Measurements from ENCODE around the gene NFKBIL1. TPM values are rescaled to one million over a fixed set of nuclear protein-coding genes. Genes with fewer than 3 reads are reported as not detected.

NFKBIL1 gene
- total RNA-seq, 1 donor from 2014 or later = 13.4 TPM

GRCh38 chr6:31534521-31535040 lies 12.8 kb upstream of the NFKBIL1 start:
- H3K9me3 Mint-ChIP-seq (ENCODE audit: unreplicated experiment) = no peaks in the 10 kb centered on the region
- peaks cover 12% of the 10 kb centered on the region for H3K4me1 Mint-ChIP-seq (ENCODE audit: unreplicated experiment)
- peaks cover 65% of the 10 kb centered on the region for H3K36me3 Mint-ChIP-seq (ENCODE audit: low read depth, unreplicated experiment)
- no peak for TF ChIP-seq CTCF (IDR thresholded peaks at IDR 0.05; ENCODE audit: unreplicated experiment)
- no peak overlapping the region for H3K27ac Mint-ChIP-seq (ENCODE audit: unreplicated experiment)
- no peak for DNase-seq (ENCODE audit: low spot score)
- H3K4me3 Mint-ChIP-seq (ENCODE audit: unreplicated experiment) = no peak overlapping the region
- H3K27me3 Mint-ChIP-seq (ENCODE audit: unreplicated experiment) = peaks cover 5% of the 10 kb centered on the region

GRCh38 chr6:31535538-31536324 lies 11.7 kb upstream of the NFKBIL1 start:
- no peak for DNase-seq (ENCODE audit: low spot score)
- Mint-ChIP-seq H3K4me3 (ENCODE audit: unreplicated experiment) (peak overlapping the region; percentile 39), H3K9me3 (ENCODE audit: unreplicated experiment) (no peaks in the 10 kb centered on the region), H3K36me3 (ENCODE audit: low read depth, unreplicated experiment) (peaks cover 65% of the 10 kb centered on the region), H3K4me1 (ENCODE audit: unreplicated experiment) (peaks cover 21% of the 10 kb centered on the region), H3K27me3 (ENCODE audit: unreplicated experiment) (peaks cover 7% of the 10 kb centered on the region), H3K27ac (ENCODE audit: unreplicated experiment) (no peak overlapping the region)
- no peak for TF ChIP-seq CTCF (IDR thresholded peaks at IDR 0.05; ENCODE audit: unreplicated experiment)

- H3K4me1 Mint-ChIP-seq (ENCODE audit: unreplicated experiment) = peaks cover 25% of the 10 kb centered on the region
- peaks cover 46% of the 10 kb centered on the region for H3K36me3 Mint-ChIP-seq (ENCODE audit: low read depth, unreplicated experiment)
- peaks cover 8% of the 10 kb centered on the region for H3K27me3 Mint-ChIP-seq (ENCODE audit: unreplicated experiment)
- no peak overlapping the region for H3K27ac Mint-ChIP-seq (ENCODE audit: unreplicated experiment)
- no peak for TF ChIP-seq CTCF (IDR thresholded peaks at IDR 0.05; ENCODE audit: unreplicated experiment)
- H3K9me3 Mint-ChIP-seq (ENCODE audit: unreplicated experiment) = no peaks in the 10 kb centered on the region
- no peak for DNase-seq (ENCODE audit: low spot score)
- peak overlapping the region; percentile 99 for H3K4me3 Mint-ChIP-seq (ENCODE audit: unreplicated experiment)
These were observed 8.5 kb upstream of the NFKBIL1 start for GRCh38 chr6:31538805-31539400.

- Mint-ChIP-seq H3K27me3 (ENCODE audit: unreplicated experiment) (peaks cover 8% of the 10 kb centered on the region), H3K27ac (ENCODE audit: unreplicated experiment) (peak overlapping the region; percentile 92), H3K36me3 (ENCODE audit: low read depth, unreplicated experiment) (peaks cover 38% of the 10 kb centered on the region), H3K4me1 (ENCODE audit: unreplicated experiment) (peaks cover 25% of the 10 kb centered on the region), H3K4me3 (ENCODE audit: unreplicated experiment) (peak overlapping the region; percentile 99), H3K9me3 (ENCODE audit: unreplicated experiment) (no peaks in the 10 kb centered on the region)
- no peak for TF ChIP-seq CTCF (IDR thresholded peaks at IDR 0.05; ENCODE audit: unreplicated experiment)
- DNase-seq (ENCODE audit: low spot score) = no peak
These were observed 6.8 kb upstream of the NFKBIL1 start for GRCh38 chr6:31540640-31541039.

All from endothelial cell (in vitro differentiated cells).